ENCODE data around the gene SPATA1. TPM values are rescaled to one million over a fixed set of nuclear protein-coding genes. Genes with fewer than 3 reads are reported as not detected.
"Not testable (repeated sequence)": the region's sequence is repeated elsewhere in the genome, so short reads cannot be mapped to it uniquely, and the experiment has no call there.

SPATA1 gene
- total RNA-seq, 1 experiment from 2014 or later: 1.8 TPM

DNA sequence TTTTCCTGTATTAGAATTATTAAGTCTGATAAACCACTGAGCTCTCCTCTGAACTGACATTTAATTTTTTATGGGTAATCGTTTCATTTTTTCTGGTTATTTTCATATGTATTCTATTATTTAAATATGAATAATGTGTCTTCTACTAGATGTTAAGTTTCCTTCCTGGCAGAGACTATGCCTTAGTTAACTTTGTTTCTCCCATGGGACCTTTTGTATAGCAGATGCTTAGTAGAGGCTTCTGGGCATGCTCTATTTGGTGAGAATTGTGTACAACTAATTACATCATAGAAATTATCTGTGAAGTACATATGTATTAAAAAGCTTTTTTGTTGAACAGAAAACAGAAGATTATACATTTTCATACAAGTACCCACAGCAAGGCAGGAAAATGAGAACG, 44.6 kb downstream of the SPATA1 start:
- Histone ChIP-seq H3K4me3 (ENCODE audit: insufficient read depth, low read depth, low read length) (no peak overlapping the region), H3K36me3 (replicated peaks; ENCODE audit: control insufficient read depth, insufficient read depth, low read length) (no peaks in the 10 kb centered on the region; the same call in 1 of the 2 replicates), H3K27me3 (ENCODE audit: control insufficient read depth, insufficient read depth, low read length) (no peaks in the 10 kb centered on the region)
- no peak for DNase-seq

- no peaks in the 10 kb centered on the region for H3K36me3 ChIP-seq (replicated peaks; ENCODE audit: control insufficient read depth, insufficient read depth, low read length)
- DNase-seq: no peak
- no peaks in the 10 kb centered on the region for H3K27me3 ChIP-seq (ENCODE audit: control insufficient read depth, insufficient read depth, low read length)
- no peak overlapping the region for H3K4me3 ChIP-seq (ENCODE audit: insufficient read depth, low read depth, low read length)
These were observed 63.0 kb downstream of the SPATA1 start for GRCh38 chr1:84569216-84569615.

GRCh38 chr1:84570436-84571149, 64.4 kb downstream of the SPATA1 start:
- Histone ChIP-seq H3K36me3 (replicated peaks; ENCODE audit: control insufficient read depth, insufficient read depth, low read length) (no peaks in the 10 kb centered on the region), H3K27me3 (ENCODE audit: control insufficient read depth, insufficient read depth, low read length) (no peaks in the 10 kb centered on the region), H3K4me3 (ENCODE audit: insufficient read depth, low read depth, low read length) (no peak overlapping the region)
- no peak for DNase-seq

DNA sequence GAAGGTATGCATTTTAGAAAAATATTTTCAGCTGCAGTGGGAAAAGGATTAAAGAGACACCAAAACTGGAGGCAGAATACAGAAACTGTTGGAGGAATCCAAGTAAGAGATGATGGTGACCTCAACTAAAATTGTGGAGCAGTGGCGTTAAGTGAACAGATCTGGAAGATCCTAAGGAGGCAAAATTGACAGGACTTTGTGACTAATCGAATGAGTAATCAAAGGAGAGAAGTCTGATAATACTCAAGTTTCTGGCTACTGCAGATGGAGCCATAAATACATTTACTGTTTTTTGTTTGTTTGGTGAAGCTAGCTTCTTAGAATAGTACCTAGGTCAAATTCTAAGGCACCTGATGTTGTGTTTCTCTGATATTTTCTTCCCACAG, 65.0 kb downstream of the SPATA1 start:
- DNase-seq: no peak
- no peaks in the 10 kb centered on the region for H3K27me3 ChIP-seq (ENCODE audit: control insufficient read depth, insufficient read depth, low read length)
- no peak overlapping the region for H3K4me3 ChIP-seq (ENCODE audit: insufficient read depth, low read depth, low read length)
- no peaks in the 10 kb centered on the region for H3K36me3 ChIP-seq (replicated peaks; ENCODE audit: control insufficient read depth, insufficient read depth, low read length)

DNA sequence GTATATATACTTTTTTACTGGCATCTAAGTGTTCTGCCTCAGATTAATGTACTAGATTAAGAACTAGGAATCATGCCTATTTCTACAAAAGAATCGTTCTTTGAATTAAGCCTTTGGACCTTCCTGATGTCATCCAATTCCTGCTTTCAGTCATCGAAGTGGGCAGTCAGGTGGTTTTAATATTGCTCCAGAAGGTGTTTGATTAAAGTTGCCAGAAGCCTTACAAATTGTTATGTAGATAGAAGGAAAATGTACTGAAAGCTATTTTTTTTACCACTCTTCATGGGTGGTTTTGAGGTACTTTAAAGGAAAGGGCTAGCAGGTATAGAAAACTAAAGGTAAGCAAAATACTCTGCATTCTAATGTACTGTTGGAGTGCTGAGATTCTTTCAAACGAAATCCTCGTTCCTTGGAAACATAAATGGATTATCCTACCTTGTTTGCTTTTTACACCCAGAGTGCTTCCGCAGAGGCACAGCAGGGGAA, 67.3 kb downstream of the SPATA1 start:
- Histone ChIP-seq H3K27me3 (ENCODE audit: control insufficient read depth, insufficient read depth, low read length) (no peaks in the 10 kb centered on the region), H3K36me3 (replicated peaks; ENCODE audit: control insufficient read depth, insufficient read depth, low read length) (no peaks in the 10 kb centered on the region), H3K4me3 (ENCODE audit: insufficient read depth, low read depth, low read length) (peak overlapping the region; percentile 66)
- no peak for DNase-seq

GRCh38 chr1:84573967-84574842, 68.0 kb downstream of the SPATA1 start, which contains the start of gene CTBS:
TSS of gene CTBS (minus strand) at chr1:84574440. CDS start at chr1:84574415, 25 bp downstream.
- DNase-seq: peak; percentile 96
- H3K4me3 ChIP-seq (ENCODE audit: insufficient read depth, low read depth, low read length): peak within 1 kb of the TSS; percentile 66
- no peaks in the 10 kb centered on the region for H3K27me3 ChIP-seq (ENCODE audit: control insufficient read depth, insufficient read depth, low read length)
- H3K36me3 ChIP-seq (replicated peaks; ENCODE audit: control insufficient read depth, insufficient read depth, low read length): no peaks in the 10 kb centered on the region

GRCh38 chr1:84574936-84575335, 68.8 kb downstream of the SPATA1 start:
- Histone ChIP-seq H3K27me3 (ENCODE audit: control insufficient read depth, insufficient read depth, low read length) (no peaks in the 10 kb centered on the region), H3K4me3 (ENCODE audit: insufficient read depth, low read depth, low read length) (peak overlapping the region; percentile 66), H3K36me3 (replicated peaks; ENCODE audit: control insufficient read depth, insufficient read depth, low read length) (no peaks in the 10 kb centered on the region)
- peak; percentile 8 for DNase-seq

DNA sequence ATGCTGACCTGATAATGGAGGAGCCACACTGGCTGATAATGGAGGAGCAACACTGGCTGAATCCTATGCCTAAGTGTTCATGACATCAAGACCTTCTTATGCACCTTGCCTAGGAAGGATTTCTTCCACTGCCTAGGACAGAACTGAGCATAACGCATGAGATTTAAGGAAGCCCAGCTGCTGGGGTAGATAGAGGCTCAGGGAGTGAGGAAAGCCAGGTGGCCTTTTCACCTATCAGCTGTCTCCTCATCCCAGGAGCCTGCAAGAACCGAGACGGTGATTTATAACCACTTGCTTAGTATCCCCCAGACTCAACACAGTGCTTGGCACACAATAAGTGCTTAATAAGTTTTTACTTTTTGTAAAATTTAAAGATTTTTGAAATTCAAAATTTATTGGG, 75.5 kb downstream of the SPATA1 start:
- DNase-seq: no peak
- Histone ChIP-seq H3K27me3 (ENCODE audit: control insufficient read depth, insufficient read depth, low read length) (no peaks in the 10 kb centered on the region), H3K4me3 (ENCODE audit: insufficient read depth, low read depth, low read length) (no peak overlapping the region), H3K36me3 (replicated peaks; ENCODE audit: control insufficient read depth, insufficient read depth, low read length) (no peaks in the 10 kb centered on the region)

- DNase-seq: no peak
- Histone ChIP-seq H3K27me3 (ENCODE audit: control insufficient read depth, insufficient read depth, low read length) (no peaks in the 10 kb centered on the region), H3K36me3 (replicated peaks; ENCODE audit: control insufficient read depth, insufficient read depth, low read length) (no peaks in the 10 kb centered on the region), H3K4me3 (ENCODE audit: insufficient read depth, low read depth, low read length) (no peak overlapping the region)
These were observed 76.8 kb downstream of the SPATA1 start for GRCh38 chr1:84582802-84583587.

DNA sequence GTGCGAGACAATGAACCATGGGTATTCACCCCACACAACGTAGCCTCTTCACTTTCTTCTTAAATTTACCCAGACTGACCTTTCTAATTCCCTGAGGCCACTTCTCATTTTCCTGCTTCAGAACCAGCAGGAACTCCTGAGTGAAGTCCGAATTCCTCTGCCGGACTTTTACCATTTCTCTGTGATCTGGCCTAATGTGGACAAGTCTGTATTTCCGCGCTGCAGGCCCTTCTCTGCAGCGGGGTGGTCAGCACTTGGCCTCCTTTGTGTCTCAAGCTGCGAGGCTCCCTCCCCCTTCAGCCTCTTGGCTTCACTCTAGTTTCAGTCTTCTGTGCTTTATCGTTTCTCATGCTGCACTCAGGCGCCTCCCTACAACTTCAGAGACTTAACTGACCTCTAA, 77.5 kb downstream of the SPATA1 start:
- H3K27me3 ChIP-seq (ENCODE audit: control insufficient read depth, insufficient read depth, low read length): no peaks in the 10 kb centered on the region
- no peak for DNase-seq
- H3K36me3 ChIP-seq (replicated peaks; ENCODE audit: control insufficient read depth, insufficient read depth, low read length): no peaks in the 10 kb centered on the region
- no peak overlapping the region for H3K4me3 ChIP-seq (ENCODE audit: insufficient read depth, low read depth, low read length)

- Histone ChIP-seq H3K27me3 (ENCODE audit: control insufficient read depth, insufficient read depth, low read length) (no peaks in the 10 kb centered on the region), H3K4me3 (ENCODE audit: insufficient read depth, low read depth, low read length) (no peak overlapping the region), H3K36me3 (replicated peaks; ENCODE audit: control insufficient read depth, insufficient read depth, low read length) (no peaks in the 10 kb centered on the region)
- no peak for DNase-seq
These were observed 77.9 kb downstream of the SPATA1 start for GRCh38 chr1:84584126-84584525.

GRCh38 chr1:84585803-84586202, 79.6 kb downstream of the SPATA1 start:
- DNase-seq: no peak
- no peaks in the 10 kb centered on the region for H3K36me3 ChIP-seq (replicated peaks; ENCODE audit: control insufficient read depth, insufficient read depth, low read length)
- H3K4me3 ChIP-seq (ENCODE audit: insufficient read depth, low read depth, low read length): no peak overlapping the region
- no peaks in the 10 kb centered on the region for H3K27me3 ChIP-seq (ENCODE audit: control insufficient read depth, insufficient read depth, low read length)

- H3K36me3 ChIP-seq (replicated peaks; ENCODE audit: control insufficient read depth, insufficient read depth, low read length): no peaks in the 10 kb centered on the region
- no peak overlapping the region for H3K4me3 ChIP-seq (ENCODE audit: insufficient read depth, low read depth, low read length)
- no peaks in the 10 kb centered on the region for H3K27me3 ChIP-seq (ENCODE audit: control insufficient read depth, insufficient read depth, low read length)
- no peak for DNase-seq
These were observed 80.9 kb downstream of the SPATA1 start for GRCh38 chr1:84587099-84587498.

DNA sequence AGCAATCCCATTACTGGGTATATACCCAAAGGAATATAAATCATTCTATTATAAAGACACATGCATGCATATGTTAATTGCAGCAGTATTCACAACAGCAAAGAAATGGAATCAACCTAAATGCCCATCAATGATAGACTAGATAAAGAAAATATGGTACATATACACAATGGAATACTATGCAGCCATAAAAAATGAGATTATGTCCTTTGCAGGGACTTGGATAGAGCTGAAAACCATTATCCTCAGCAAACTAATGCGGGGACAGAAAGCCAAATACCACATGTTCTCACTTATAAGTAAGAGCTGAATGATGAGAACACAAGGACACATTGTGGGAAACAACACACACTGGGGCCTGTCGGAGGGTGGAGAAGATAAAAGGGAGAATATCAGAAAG, 88.8 kb downstream of the SPATA1 start:
- not testable (repeated sequence) for DNase-seq; H3K27me3 ChIP-seq (ENCODE audit: control insufficient read depth, insufficient read depth, low read length); H3K4me3 ChIP-seq (ENCODE audit: insufficient read depth, low read depth, low read length); H3K36me3 ChIP-seq (replicated peaks; ENCODE audit: control insufficient read depth, insufficient read depth, low read length)

All from H7 (cell line).